A673 (cell line): Measurements from ENCODE around the gene PLSCR5. TPM values are rescaled to one million over a fixed set of nuclear protein-coding genes. Genes with fewer than 3 reads are reported as not detected.

Experiments
- BruUV-seq: library from RNA; stranded (reverse); fragments of 400-500 nt; replicated peaks from 2 replicates; lab custom pipeline; 2021; lab: Mats Ljungman, UMichigan
- CTCF ChIA-PET: fragments of 300-600 bp; sonication (Branson Sonifier 250); formaldehyde crosslinking; loops from one replicate; lab custom pipeline; 2022; ENCODE audit warnings: antibody characterized with exemption; lab: Charles Lee
- POLR2A ChIA-PET: fragments of 300-600 bp; sonication (Branson Sonifier 250); formaldehyde crosslinking; loops from one replicate; lab custom pipeline; 2022; ENCODE audit warnings: antibody characterized with exemption; ENCODE audit not compliant: low non-redundant PET; lab: Charles Lee
- DNase-seq: peaks from one replicate; pipeline ENCODE4 v3.0.0-alpha.2; 2015; ENCODE audit warnings: low spot score
- H3K27ac ChIP-seq: fragments of 200-600 bp; sonication (generic); 2 replicates; pipeline ENCODE4 v1.5.1; 2016; ENCODE audit warnings: mixed run types, low read depth, mild to moderate bottlenecking, mixed read lengths, antibody characterized with exemption, low read length; ENCODE audit not compliant: poor library complexity, severe bottlenecking
- H3K27me3 ChIP-seq: fragments of 200-600 bp; sonication (generic); replicated peaks from 2 replicates; pipeline ENCODE4 v1.6.1; 2017; ENCODE audit warnings: mixed run types, low read depth, mild to moderate bottlenecking, mixed read lengths, antibody characterized with exemption, low read length; ENCODE audit not compliant: insufficient read depth, poor library complexity
- H3K36me3 ChIP-seq: fragments of 200-600 bp; sonication (generic); 2 replicates; pipeline ENCODE4 v1.6.1; 2016; ENCODE audit warnings: mixed run types, mild to moderate bottlenecking, mixed read lengths, antibody characterized with exemption, low read length; ENCODE audit not compliant: insufficient read depth, poor library complexity, severe bottlenecking
- H3K4me1 ChIP-seq: fragments of 200-600 bp; sonication (generic); 2 replicates; pipeline ENCODE4 v1.6.1; 2017; ENCODE audit warnings: mixed run types, mild to moderate bottlenecking, mixed read lengths, antibody characterized with exemption, low read length; ENCODE audit not compliant: insufficient read depth, poor library complexity, severe bottlenecking
- H3K4me3 ChIP-seq: fragments of 200-600 bp; sonication (generic); 2 replicates; pipeline ENCODE4 v1.5.1; 2016; ENCODE audit warnings: low read depth, mixed run types, mild to moderate bottlenecking, mixed read lengths, low read length; ENCODE audit not compliant: poor library complexity, severe bottlenecking
- H3K9me3 ChIP-seq: fragments of 200-600 bp; sonication (generic); 2 replicates; pipeline ENCODE4 v1.6.1; 2016; ENCODE audit warnings: mixed run types, low read depth, mild to moderate bottlenecking, mixed read lengths, antibody characterized with exemption, low read length; ENCODE audit not compliant: poor library complexity, severe bottlenecking
- EZH2 ChIP-seq: fragments of 200-600 bp; sonication (generic); IDR thresholded peaks from 2 replicates; pipeline ENCODE4 v1.6.1; 2017; ENCODE audit warnings: borderline replicate concordance, low read depth, mild to moderate bottlenecking, mixed read lengths, antibody characterized with exemption, low read length; ENCODE audit not compliant: poor library complexity, severe bottlenecking
- intact Hi-C: fragments of 100-400 bp; cut with micrococcal nuclease; formaldehyde crosslinking; loops from one replicate; pipeline ENCODE4 v1.10.0; 2022; ENCODE audit not compliant: unreplicated experiment
- total RNA-seq: library from RNA; stranded (reverse); gene quantifications from 2 replicates; pipeline ENCODE4 v1.2.3, GENCODE V29; 2021
- TF ChIP-seq, protein P1 (sequence below): fragments of 300-800, 200-600 bp; sonication (generic); conservative IDR thresholded peaks from 2 replicates; pipeline ENCODE4 v1.5.1; 2017; ENCODE audit warnings: low read depth, mild to moderate bottlenecking, antibody characterized with exemption, low read length, moderate library complexity, mixed read lengths

Gene PLSCR5
- total RNA-seq, 1 experiment from 2014 or later: not detected

DNA sequence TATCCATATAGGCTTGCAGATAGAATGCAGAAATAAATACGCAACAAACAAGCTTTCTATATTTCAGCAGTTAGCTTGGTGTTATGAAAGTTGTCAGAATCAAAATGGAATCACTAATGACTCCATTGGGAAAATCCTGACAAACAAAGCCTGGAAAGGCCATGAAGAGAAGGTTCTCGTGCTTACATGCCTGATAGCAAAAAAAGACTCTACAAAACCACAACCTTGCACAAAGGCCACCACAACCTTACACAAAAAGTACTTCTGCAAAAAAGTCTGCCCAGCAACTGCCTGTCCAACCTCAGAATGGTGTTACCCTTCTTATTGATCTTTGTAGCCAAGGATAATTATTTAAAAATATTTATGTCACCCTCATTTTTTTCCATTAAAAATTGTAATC lies 46.4 kb downstream of the PLSCR5 start:
- ChIA-PET POLR2A (no interaction called here), CTCF (no interaction called here)

DNA sequence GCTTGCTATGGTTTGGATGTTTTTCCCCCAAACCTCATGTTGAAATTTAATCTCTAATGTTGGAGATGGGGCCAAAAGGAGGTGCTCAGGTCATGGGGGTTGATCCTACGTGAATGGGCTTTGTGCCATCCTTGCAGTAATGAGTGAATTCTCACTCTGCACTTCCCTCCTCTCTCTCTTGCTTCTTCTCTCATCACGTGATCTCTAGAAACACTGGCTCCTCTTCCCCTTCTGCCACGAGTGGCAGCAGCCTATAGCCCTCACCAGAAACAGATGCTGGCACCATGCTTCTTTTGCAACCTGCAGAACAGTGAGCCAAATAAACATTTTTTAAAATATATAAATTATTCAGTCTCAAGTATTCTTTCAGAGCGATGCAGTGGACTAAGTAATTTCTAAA lies 47.4 kb downstream of the PLSCR5 start:
- no peaks in the 10 kb centered on the region for H3K9me3 ChIP-seq
- CTCF ChIA-PET: no interaction called here

More for the DNA sequence above, 46.4 kb downstream of the PLSCR5 start:
- H3K4me3 ChIP-seq: no peak overlapping the region
- no peaks in the 10 kb centered on the region for H3K27me3 ChIP-seq
- H3K27ac ChIP-seq: no peak overlapping the region
- no peak for DNase-seq
- H3K4me1 ChIP-seq: no peaks in the 10 kb centered on the region
- no peaks in the 10 kb centered on the region for H3K36me3 ChIP-seq
- TF ChIP-seq, protein P1, sequence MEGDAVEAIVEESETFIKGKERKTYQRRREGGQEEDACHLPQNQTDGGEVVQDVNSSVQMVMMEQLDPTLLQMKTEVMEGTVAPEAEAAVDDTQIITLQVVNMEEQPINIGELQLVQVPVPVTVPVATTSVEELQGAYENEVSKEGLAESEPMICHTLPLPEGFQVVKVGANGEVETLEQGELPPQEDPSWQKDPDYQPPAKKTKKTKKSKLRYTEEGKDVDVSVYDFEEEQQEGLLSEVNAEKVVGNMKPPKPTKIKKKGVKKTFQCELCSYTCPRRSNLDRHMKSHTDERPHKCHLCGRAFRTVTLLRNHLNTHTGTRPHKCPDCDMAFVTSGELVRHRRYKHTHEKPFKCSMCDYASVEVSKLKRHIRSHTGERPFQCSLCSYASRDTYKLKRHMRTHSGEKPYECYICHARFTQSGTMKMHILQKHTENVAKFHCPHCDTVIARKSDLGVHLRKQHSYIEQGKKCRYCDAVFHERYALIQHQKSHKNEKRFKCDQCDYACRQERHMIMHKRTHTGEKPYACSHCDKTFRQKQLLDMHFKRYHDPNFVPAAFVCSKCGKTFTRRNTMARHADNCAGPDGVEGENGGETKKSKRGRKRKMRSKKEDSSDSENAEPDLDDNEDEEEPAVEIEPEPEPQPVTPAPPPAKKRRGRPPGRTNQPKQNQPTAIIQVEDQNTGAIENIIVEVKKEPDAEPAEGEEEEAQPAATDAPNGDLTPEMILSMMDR: no peak
- no peak for TF ChIP-seq EZH2
- intact Hi-C loops: no loop called here
- no TSS peak for BruUV-seq
- no peaks in the 10 kb centered on the region for H3K9me3 ChIP-seq

DNA sequence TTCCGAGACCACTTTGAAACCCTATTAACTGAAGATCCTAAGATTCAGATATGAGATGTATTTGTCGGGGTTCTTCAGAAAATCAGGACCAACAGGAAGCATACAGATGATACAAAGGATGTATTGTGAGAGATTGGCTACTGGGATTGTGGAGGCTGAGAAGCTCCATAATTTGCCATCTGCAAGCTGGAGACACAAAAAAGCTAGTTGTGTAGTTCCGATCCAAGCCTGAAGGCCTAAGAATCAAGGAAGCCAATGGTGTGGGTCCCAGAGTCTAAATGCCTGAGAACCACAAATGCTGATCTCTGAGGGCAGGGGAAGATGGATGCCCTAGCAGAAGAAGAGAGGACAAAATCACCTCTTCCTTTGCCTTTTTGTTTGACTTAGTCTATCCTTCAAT lies 49.8 kb downstream of the PLSCR5 start:
- DNase-seq: no peak
- no peaks in the 10 kb centered on the region for H3K27me3 ChIP-seq
- BruUV-seq: no TSS peak
- H3K4me1 ChIP-seq: no peaks in the 10 kb centered on the region
- CTCF ChIA-PET: no interaction called here
- TF ChIP-seq EZH2: no peak
- TF ChIP-seq, protein P1: no peak
- no peak overlapping the region for H3K27ac ChIP-seq
- intact Hi-C loops: no loop called here
- no peaks in the 10 kb centered on the region for H3K36me3 ChIP-seq
- H3K4me3 ChIP-seq: no peak overlapping the region
- POLR2A ChIA-PET: no interaction called here
- H3K9me3 ChIP-seq: no peaks in the 10 kb centered on the region

More for the DNA sequence above, 47.4 kb downstream of the PLSCR5 start:
- intact Hi-C loops: no loop called here
- H3K4me3 ChIP-seq: no peak overlapping the region
- DNase-seq: no peak
- POLR2A ChIA-PET: no interaction called here
- H3K27me3 ChIP-seq: no peaks in the 10 kb centered on the region
- TF ChIP-seq, protein P1: no peak
- TF ChIP-seq EZH2: no peak
- H3K4me1 ChIP-seq: no peaks in the 10 kb centered on the region
- H3K36me3 ChIP-seq: no peaks in the 10 kb centered on the region
- H3K27ac ChIP-seq: no peak overlapping the region
- no TSS peak for BruUV-seq
